MCF 10A (cell line): ENCODE results near the gene SPACA7. TPM values are rescaled to one million over a fixed set of nuclear protein-coding genes. Genes with fewer than 3 reads are reported as not detected.

ENCODE experiments used
- BruUV-seq: library from RNA; stranded (reverse); fragments of 400-500 nt; replicated peaks from 2 replicates; lab custom pipeline; 2021; lab: Mats Ljungman, UMichigan
- CTCF ChIA-PET: fragments of 300-600 bp; sonication (Branson Sonifier 250); formaldehyde crosslinking; extraction: SDS; loops from one replicate; lab custom pipeline; 2021; ENCODE audit warnings: antibody characterized with exemption, inconsistent platforms; lab: Yijun Ruan, JAX
- POLR2A ChIA-PET: fragments of 300-600, 350-650 bp; sonication (Branson Sonifier 250); formaldehyde crosslinking; extraction: SDS; loops from one replicate; lab custom pipeline; 2020; ENCODE audit warnings: antibody characterized with exemption, inconsistent platforms; lab: Yijun Ruan, JAX
- DNase-seq: peaks from one replicate; pipeline ENCODE4 v3.0.0-alpha.2; 2018; ENCODE audit not compliant: unreplicated experiment
- H3K27ac Mint-ChIP-seq: one replicate; pipeline ENCODE4 v1.8.0; 2022; ENCODE audit warnings: mild to moderate bottlenecking, low read depth, mixed read lengths; ENCODE audit not compliant: unreplicated experiment
- H3K27me3 Mint-ChIP-seq: one replicate; pipeline ENCODE4 v1.8.0; 2022; ENCODE audit warnings: mixed read lengths; ENCODE audit not compliant: insufficient read depth, unreplicated experiment
- H3K36me3 Mint-ChIP-seq: one replicate; pipeline ENCODE4 v1.8.0; 2022; ENCODE audit warnings: mild to moderate bottlenecking, moderate library complexity, mixed read lengths; ENCODE audit not compliant: insufficient read depth, unreplicated experiment
- H3K4me1 Mint-ChIP-seq: one replicate; pipeline ENCODE4 v1.8.0; 2022; ENCODE audit warnings: mixed read lengths; ENCODE audit not compliant: insufficient read depth, unreplicated experiment
- H3K4me3 Mint-ChIP-seq: one replicate; pipeline ENCODE4 v1.8.0; 2022; ENCODE audit warnings: mild to moderate bottlenecking, moderate library complexity, mixed read lengths; ENCODE audit not compliant: unreplicated experiment
- H3K9me3 Mint-ChIP-seq: one replicate; pipeline ENCODE4 v1.8.0; 2022; ENCODE audit warnings: mixed read lengths; ENCODE audit not compliant: unreplicated experiment
- intact Hi-C: fragments of 100-400 bp; cut with micrococcal nuclease; formaldehyde crosslinking; loops from 2 replicates; pipeline ENCODE4 v1.14.1; 2022
- total RNA-seq: library from RNA; stranded (reverse); gene quantifications from 2 replicates; pipeline ENCODE4 v1.2.3, GENCODE V29; 2022
- TF ChIP-seq, protein P1 (sequence below): fragments of 200-600 bp; IDR thresholded peaks from one replicate; pipeline ENCODE4 v1.8.0; 2022; ENCODE audit warnings: antibody characterized with exemption, mild to moderate bottlenecking; ENCODE audit not compliant: unreplicated experiment

Gene SPACA7
- total RNA-seq, 1 experiment from 2014 or later: not detected

DNA sequence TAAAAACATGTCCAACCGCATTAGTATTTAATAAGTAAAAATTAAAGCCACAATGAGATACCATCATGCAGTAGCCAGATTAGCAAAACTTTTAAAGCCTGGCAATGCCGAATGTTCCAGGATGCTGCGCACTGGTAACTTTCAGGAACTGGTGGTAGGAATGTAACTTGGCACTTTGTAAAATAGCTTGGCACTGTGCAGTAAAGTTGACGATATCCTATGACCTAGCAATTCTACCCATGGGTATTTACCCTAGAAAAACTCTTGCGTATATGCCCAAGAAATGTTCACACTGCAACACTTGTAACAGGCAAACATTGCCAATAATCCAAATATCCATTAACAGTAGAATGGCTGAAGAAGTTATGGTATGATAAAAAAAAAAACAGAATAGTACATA lies 97.7 kb downstream of the SPACA7 start:
- TF ChIP-seq, protein P1, sequence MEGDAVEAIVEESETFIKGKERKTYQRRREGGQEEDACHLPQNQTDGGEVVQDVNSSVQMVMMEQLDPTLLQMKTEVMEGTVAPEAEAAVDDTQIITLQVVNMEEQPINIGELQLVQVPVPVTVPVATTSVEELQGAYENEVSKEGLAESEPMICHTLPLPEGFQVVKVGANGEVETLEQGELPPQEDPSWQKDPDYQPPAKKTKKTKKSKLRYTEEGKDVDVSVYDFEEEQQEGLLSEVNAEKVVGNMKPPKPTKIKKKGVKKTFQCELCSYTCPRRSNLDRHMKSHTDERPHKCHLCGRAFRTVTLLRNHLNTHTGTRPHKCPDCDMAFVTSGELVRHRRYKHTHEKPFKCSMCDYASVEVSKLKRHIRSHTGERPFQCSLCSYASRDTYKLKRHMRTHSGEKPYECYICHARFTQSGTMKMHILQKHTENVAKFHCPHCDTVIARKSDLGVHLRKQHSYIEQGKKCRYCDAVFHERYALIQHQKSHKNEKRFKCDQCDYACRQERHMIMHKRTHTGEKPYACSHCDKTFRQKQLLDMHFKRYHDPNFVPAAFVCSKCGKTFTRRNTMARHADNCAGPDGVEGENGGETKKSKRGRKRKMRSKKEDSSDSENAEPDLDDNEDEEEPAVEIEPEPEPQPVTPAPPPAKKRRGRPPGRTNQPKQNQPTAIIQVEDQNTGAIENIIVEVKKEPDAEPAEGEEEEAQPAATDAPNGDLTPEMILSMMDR: no peak
- H3K27me3 Mint-ChIP-seq: no peaks in the 10 kb centered on the region
- no peak overlapping the region for H3K27ac Mint-ChIP-seq
- BruUV-seq: no TSS peak
- no peak overlapping the region for H3K4me3 Mint-ChIP-seq
- POLR2A ChIA-PET: interaction anchor here (0.7 kb wide), 1 partner anchor 56 kb away, joined by 3 read pairs; no protein-coding TSS in a partner anchor
- CTCF ChIA-PET: no interaction called here
- no peak for DNase-seq
- intact Hi-C loops: no loop called here
- no peaks in the 10 kb centered on the region for H3K4me1 Mint-ChIP-seq
- H3K9me3 Mint-ChIP-seq: no peaks in the 10 kb centered on the region
- no peaks in the 10 kb centered on the region for H3K36me3 Mint-ChIP-seq

DNA sequence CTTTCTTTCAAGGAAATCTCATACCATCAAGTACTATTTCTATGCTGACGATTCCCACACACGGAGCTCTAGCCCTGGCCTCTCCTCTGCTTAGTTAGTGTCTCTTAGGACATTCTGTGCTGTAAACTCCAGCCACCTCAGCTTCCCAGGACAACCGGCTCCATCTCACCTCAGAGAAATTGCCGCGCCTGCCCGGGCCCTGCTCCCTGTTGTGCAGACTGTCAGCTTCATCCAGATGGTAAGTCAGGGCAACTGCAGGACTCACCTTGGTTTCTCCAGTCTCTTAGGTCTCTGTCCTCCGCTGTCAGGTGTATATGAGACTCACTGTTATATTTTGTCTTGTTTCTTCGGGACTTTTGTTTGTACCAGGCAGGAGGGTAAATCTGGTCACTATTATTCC lies 98.7 kb downstream of the SPACA7 start:
- H3K4me3 Mint-ChIP-seq: no peak overlapping the region
- H3K4me1 Mint-ChIP-seq: no peaks in the 10 kb centered on the region
- no TSS peak for BruUV-seq
- no peaks in the 10 kb centered on the region for H3K9me3 Mint-ChIP-seq
- no peaks in the 10 kb centered on the region for H3K27me3 Mint-ChIP-seq
- no peak for DNase-seq
- intact Hi-C loops: no loop called here
- H3K36me3 Mint-ChIP-seq: no peaks in the 10 kb centered on the region
- ChIA-PET POLR2A (no interaction called here), CTCF (interaction anchor here (0.9 kb wide), 1 partner anchor 865 kb away, joined by 3 read pairs; no protein-coding TSS in a partner anchor)
- no peak overlapping the region for H3K27ac Mint-ChIP-seq
- TF ChIP-seq, protein P1: no peak

DNA sequence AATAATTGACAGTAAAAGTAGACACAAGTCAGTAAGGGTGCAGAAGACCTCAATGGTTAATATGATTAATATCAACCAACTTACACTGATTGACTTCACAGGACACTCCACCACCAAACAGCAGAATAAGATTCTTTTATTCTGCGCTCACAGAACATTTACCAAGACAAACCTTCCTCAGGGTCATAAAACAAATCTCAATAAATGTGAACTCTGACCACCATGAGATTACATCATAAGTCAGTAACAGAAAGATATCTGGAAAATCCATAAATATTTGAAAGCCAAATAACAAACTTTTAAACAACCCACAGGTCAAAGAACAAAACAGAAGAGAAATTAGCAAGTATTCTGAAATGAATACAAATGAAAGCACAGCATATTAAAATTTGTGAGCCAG lies 99.7 kb downstream of the SPACA7 start:
- Mint-ChIP-seq H3K27me3 (no peaks in the 10 kb centered on the region), H3K27ac (no peak overlapping the region), H3K36me3 (no peaks in the 10 kb centered on the region), H3K4me3 (no peak overlapping the region), H3K4me1 (no peaks in the 10 kb centered on the region), H3K9me3 (no peaks in the 10 kb centered on the region)
- intact Hi-C loops: no loop called here
- ChIA-PET CTCF (no interaction called here), POLR2A (interaction anchor here (1.2 kb wide), 1 partner anchor 20 kb away, joined by 3 read pairs; no protein-coding TSS in a partner anchor)
- BruUV-seq: no TSS peak
- TF ChIP-seq, protein P1: no peak
- DNase-seq: no peak

DNA sequence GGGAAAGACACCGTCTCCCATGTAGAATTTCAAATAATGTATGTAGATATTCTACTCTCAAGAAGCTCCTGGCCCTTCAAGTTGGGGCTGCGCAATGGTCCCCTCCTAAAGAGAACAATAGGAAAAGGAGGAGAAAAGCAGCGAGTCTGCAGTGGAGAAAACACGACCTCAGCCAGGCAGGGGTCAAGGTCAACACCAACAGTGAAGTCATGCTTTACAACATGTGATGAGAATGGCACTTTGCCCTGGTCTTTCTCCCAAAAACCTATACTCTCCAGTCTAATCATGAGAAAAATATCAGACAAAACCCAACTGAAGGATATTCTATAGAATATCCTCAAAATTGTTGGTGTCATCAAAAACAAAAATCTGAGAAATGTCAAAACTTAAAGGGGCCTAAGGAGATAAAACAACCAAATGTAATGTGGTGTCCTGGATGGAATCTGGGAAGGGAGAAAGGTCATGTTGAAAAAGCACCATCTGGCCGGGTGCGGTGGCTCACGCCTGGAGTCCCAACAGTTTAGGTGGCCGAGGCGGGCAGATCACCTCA lies 101.0 kb downstream of the SPACA7 start:
- Mint-ChIP-seq H3K9me3 (peaks cover 3% of the 10 kb centered on the region), H3K36me3 (no peaks in the 10 kb centered on the region), H3K27ac (no peak overlapping the region), H3K4me1 (no peaks in the 10 kb centered on the region), H3K4me3 (no peak overlapping the region), H3K27me3 (no peaks in the 10 kb centered on the region)
- TF ChIP-seq, protein P1: no peak
- POLR2A ChIA-PET: interaction anchor here (1.2 kb wide), 1 partner anchor 22 kb away, joined by 3 read pairs; no protein-coding TSS in a partner anchor
- no peak for DNase-seq
- no TSS peak for BruUV-seq
- intact Hi-C loops: no loop called here
- CTCF ChIA-PET: no interaction called here
